ENCODE data around the gene TRIM15. TPM values are rescaled to one million over a fixed set of nuclear protein-coding genes. Genes with fewer than 3 reads are reported as not detected.
"Not testable (repeated sequence)": the region's sequence is repeated elsewhere in the genome, so short reads cannot be mapped to it uniquely, and the experiment has no call there.

The TRIM15 gene
- total RNA-seq, 1 donor from 2014 or later, result not detected

DNA sequence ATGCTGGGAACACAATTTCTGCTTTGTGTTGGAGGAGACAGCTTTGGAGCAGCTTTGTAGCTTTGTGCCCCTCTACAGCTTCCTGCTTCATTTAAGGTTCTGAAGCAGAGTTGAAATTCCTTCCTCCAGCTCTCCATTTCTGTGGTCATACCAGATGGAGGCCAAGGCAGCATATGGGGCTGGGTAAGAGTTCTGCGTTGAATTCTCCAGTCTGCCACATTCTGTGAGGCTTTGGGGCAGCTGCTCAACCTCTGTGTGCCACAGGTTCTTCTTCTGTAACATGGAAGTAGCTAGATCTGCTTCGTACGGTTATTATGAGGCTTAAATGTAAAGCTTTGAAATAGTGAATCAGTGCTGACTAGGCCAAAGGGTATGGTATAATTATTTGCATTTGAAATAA, 52.8 kb downstream of the TRIM15 start:
- H3K4me3 ChIP-seq (ENCODE audit: low read depth, low read length), result no peak overlapping the region
- TF ChIP-seq, protein P1, sequence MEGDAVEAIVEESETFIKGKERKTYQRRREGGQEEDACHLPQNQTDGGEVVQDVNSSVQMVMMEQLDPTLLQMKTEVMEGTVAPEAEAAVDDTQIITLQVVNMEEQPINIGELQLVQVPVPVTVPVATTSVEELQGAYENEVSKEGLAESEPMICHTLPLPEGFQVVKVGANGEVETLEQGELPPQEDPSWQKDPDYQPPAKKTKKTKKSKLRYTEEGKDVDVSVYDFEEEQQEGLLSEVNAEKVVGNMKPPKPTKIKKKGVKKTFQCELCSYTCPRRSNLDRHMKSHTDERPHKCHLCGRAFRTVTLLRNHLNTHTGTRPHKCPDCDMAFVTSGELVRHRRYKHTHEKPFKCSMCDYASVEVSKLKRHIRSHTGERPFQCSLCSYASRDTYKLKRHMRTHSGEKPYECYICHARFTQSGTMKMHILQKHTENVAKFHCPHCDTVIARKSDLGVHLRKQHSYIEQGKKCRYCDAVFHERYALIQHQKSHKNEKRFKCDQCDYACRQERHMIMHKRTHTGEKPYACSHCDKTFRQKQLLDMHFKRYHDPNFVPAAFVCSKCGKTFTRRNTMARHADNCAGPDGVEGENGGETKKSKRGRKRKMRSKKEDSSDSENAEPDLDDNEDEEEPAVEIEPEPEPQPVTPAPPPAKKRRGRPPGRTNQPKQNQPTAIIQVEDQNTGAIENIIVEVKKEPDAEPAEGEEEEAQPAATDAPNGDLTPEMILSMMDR (IDR thresholded peaks at IDR 0.05; ENCODE audit: insufficient read depth, low read length, severe bottlenecking), result no peak
- no peak for DNase-seq (ENCODE audit: low read depth)
- no peaks in the 10 kb centered on the region for H3K27me3 ChIP-seq (ENCODE audit: control insufficient read depth, insufficient read depth, low read length)
- no peak for FAIRE-seq
- no peaks in the 10 kb centered on the region for H3K36me3 ChIP-seq (ENCODE audit: control insufficient read depth, insufficient read depth, low read length)

DNA sequence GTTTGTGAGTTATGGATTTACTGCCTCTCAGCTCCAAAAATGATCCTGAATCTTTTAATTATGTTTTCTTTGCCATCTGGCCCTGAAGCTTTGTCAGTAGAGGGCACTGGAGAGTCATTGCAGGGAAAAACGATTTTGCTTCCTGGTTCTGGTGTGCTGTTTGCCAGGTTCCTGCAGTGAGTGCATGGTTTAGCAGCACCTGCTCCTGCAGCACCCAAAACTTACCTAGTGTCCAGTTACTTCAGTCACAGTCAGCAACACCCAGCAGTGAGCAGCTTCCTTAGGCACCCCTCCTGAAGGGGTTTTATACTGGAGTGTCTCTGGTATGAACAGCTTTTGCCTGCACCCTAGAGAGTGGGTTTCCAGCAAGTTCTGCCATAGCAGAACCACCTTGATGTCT, 55.9 kb downstream of the TRIM15 start:
- Histone ChIP-seq H3K27me3 (ENCODE audit: control insufficient read depth, insufficient read depth, low read length) (no peaks in the 10 kb centered on the region), H3K36me3 (ENCODE audit: control insufficient read depth, insufficient read depth, low read length) (no peaks in the 10 kb centered on the region), H3K4me3 (ENCODE audit: low read depth, low read length) (no peak overlapping the region)
- TF ChIP-seq, protein P1 (IDR thresholded peaks at IDR 0.05; ENCODE audit: insufficient read depth, low read length, severe bottlenecking), result peak; percentile 91
- no peak for FAIRE-seq
- peak; percentile 55 for DNase-seq (ENCODE audit: low read depth)

DNA sequence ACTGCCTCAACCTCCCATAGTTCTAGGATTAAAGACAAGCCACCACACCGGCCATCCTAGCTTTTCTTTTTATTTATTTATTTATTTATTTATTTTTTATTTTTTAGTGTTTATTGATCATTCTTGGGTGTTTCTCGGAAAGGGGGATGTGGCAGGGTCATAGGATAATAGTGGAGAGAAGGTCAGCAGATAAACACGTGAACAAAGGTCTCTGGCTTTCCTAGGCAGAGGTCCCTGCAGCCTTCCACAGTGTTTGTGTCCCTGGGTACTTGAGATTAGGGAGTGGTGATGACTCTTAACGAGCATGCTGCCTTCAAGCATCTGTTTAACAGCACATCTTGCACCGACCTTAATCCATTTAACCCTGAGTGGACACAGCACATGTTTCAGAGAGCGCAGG, 58.0 kb downstream of the TRIM15 start:
- H3K36me3 ChIP-seq (ENCODE audit: control insufficient read depth, insufficient read depth, low read length); H3K27me3 ChIP-seq (ENCODE audit: control insufficient read depth, insufficient read depth, low read length); FAIRE-seq; DNase-seq (ENCODE audit: low read depth); H3K4me3 ChIP-seq (ENCODE audit: low read depth, low read length): not testable (repeated sequence)

DNA sequence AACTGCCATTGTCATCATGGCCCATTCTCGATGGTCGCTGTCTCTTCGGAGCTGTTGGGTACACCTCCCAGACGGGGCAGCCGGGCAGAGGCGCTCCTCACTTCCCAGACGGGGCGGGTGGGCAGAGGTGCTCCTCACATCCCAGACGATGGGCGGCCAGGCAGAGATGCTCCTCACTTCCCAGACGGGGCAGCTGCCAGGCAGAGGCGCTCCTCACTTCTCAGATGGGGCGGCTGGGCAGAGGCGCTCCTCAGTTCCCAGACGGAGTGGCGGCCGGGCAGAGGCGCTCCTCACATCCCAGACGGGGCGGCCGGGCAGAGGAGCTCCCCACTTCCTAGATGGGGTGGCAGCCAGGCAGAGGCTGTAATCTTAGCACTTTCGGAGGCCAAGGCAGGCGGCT, 58.6 kb downstream of the TRIM15 start:
- H3K4me3 ChIP-seq (ENCODE audit: low read depth, low read length); H3K27me3 ChIP-seq (ENCODE audit: control insufficient read depth, insufficient read depth, low read length); H3K36me3 ChIP-seq (ENCODE audit: control insufficient read depth, insufficient read depth, low read length); FAIRE-seq; DNase-seq (ENCODE audit: low read depth): not testable (repeated sequence)

Other genes with a start within 250 kb of the TRIM15 start
- 268 and 707 TPM in 2 replicates for gene HLA-A, start 221.0 kb upstream of the TRIM15 start, total RNA-seq
- gene POLR1H, start 102.3 kb upstream of the TRIM15 start, total RNA-seq, result 49.0 and 62.1 TPM in 2 replicates
- 19.0 and 23.4 TPM in 2 replicates for gene PPP1R11, start 96.3 kb upstream of the TRIM15 start, total RNA-seq
- 1.6 and 1.7 TPM in 2 replicates for gene RNF39, start 87.8 kb upstream of the TRIM15 start, total RNA-seq
- gene TRIM31, start 50.5 kb upstream of the TRIM15 start, total RNA-seq, result 0.13 TPM in 1 of 2 replicates, not detected in the other
- not detected in 2 replicates for gene TRIM40, start 27.4 kb upstream of the TRIM15 start, total RNA-seq
- not detected in 2 replicates for gene TRIM10, start 2.3 kb upstream of the TRIM15 start, total RNA-seq
- gene TRIM26, start 49.9 kb downstream of the TRIM15 start, total RNA-seq, result 24.7 and 50.2 TPM in 2 replicates
- 8.4 and 11.1 TPM in 2 replicates for gene TRIM39, start 163.4 kb downstream of the TRIM15 start, total RNA-seq
- 29.0 and 45.2 TPM in 2 replicates for gene RPP21, start 181.6 kb downstream of the TRIM15 start, total RNA-seq